Left hindlimb (tissue), 1 donor: ENCODE results near the gene PPP5C.
A peak's percentile ranks its signal among the peaks of the same experiment; 100 is the strongest.
"Not testable (repeated sequence)": the region's sequence is repeated elsewhere in the genome, so short reads cannot be mapped to it uniquely, and the experiment has no call there.

Experiments
- DNase-seq: peaks from one replicate; pipeline ENCODE4 v3.0.0-alpha.2; 2018

PPP5C gene

GRCh38 chr19:46410205-46411087 lies 63.6 kb downstream of the PPP5C start:
- DNase-seq = no peak

GRCh38 chr19:46411088-46411924 lies 64.4 kb downstream of the PPP5C start:
- no peak for DNase-seq

GRCh38 chr19:46411925-46412649 lies 65.2 kb downstream of the PPP5C start:
- no peak for DNase-seq

GRCh38 chr19:46412650-46413261 lies 65.9 kb downstream of the PPP5C start:
- no peak for DNase-seq

- peak; percentile 98 for DNase-seq
These were observed 66.6 kb downstream of the PPP5C start, which contains the start of gene CCDC8 for GRCh38 chr19:46413262-46414031. Gene CCDC8, minus strand, starts transcription at chr19:46413564. Its CDS starts 754 bp downstream, at chr19:46412810.

GRCh38 chr19:46414899-46415298 lies 68.0 kb downstream of the PPP5C start:
- not testable (repeated sequence) for DNase-seq

GRCh38 chr19:46415804-46416709 lies 69.2 kb downstream of the PPP5C start:
- peak; percentile 97 for DNase-seq

GRCh38 chr19:46420056-46420455 lies 73.2 kb downstream of the PPP5C start:
- no peak for DNase-seq

- no peak for DNase-seq
These were observed 75.5 kb downstream of the PPP5C start for GRCh38 chr19:46422344-46422743.

- DNase-seq = no peak
These were observed 76.3 kb downstream of the PPP5C start for GRCh38 chr19:46423188-46423587.

GRCh38 chr19:46426035-46426505 lies 79.2 kb downstream of the PPP5C start:
- DNase-seq = no peak

GRCh38 chr19:46426506-46427162 lies 79.7 kb downstream of the PPP5C start:
- DNase-seq = peak; percentile 85

- no peak for DNase-seq
These were observed 80.7 kb downstream of the PPP5C start for GRCh38 chr19:46427518-46428045.

- peak; percentile 84 for DNase-seq
These were observed 81.6 kb downstream of the PPP5C start, which contains the start of gene PNMA8C for GRCh38 chr19:46428239-46429135. Gene PNMA8C, minus strand, starts transcription at chr19:46428936. Its CDS starts 577 bp downstream, at chr19:46428359.

GRCh38 chr19:46429999-46430398 lies 83.1 kb downstream of the PPP5C start:
- no peak for DNase-seq

GRCh38 chr19:46431824-46432223 lies 84.9 kb downstream of the PPP5C start:
- DNase-seq = no peak

GRCh38 chr19:46433470-46433869 lies 86.6 kb downstream of the PPP5C start:
- DNase-seq = not testable (repeated sequence)

GRCh38 chr19:46435009-46435408 lies 88.1 kb downstream of the PPP5C start:
- no peak for DNase-seq
